OCI-LY1 (cell line): Measurements from ENCODE around the gene TDRD6.

ENCODE experiments used
- H2AFZ ChIP-seq: fragments of 200-600 bp; sonication (generic), shearing (Covaris generic); 2 replicates; pipeline ENCODE4 v1.6.0; 2014; ENCODE audit warnings: antibody characterized with exemption, mild to moderate bottlenecking, low read length
- H3F3A ChIP-seq: fragments of 200-600 bp; sonication (generic), shearing (Covaris generic); 2 replicates; pipeline ENCODE4 v1.6.0; 2014; ENCODE audit warnings: mild to moderate bottlenecking, antibody characterized with exemption, low read length, moderate library complexity; ENCODE audit not compliant: insufficient read depth
- H3K27ac ChIP-seq: fragments of 200-600 bp; sonication (generic); 2 replicates; pipeline ENCODE4 v1.5.1; 2014; ENCODE audit warnings: low read length, mixed run types, mild to moderate bottlenecking, low read depth; ENCODE audit not compliant: poor library complexity, severe bottlenecking
- H3K27me3 ChIP-seq: fragments of 200-600 bp; sonication (generic); 2 replicates; pipeline ENCODE4 v1.6.0; 2014; ENCODE audit warnings: antibody characterized with exemption, mild to moderate bottlenecking, low read length, moderate library complexity; ENCODE audit not compliant: insufficient read depth
- H3K36me3 ChIP-seq: fragments of 200-600 bp; sonication (generic); 2 replicates; pipeline ENCODE4 v1.6.1; 2014; ENCODE audit warnings: mild to moderate bottlenecking, antibody characterized with exemption, low read length, moderate library complexity, mixed read lengths; ENCODE audit not compliant: insufficient read depth
- H3K4me1 ChIP-seq: fragments of 200-600 bp; sonication (generic); 2 replicates; pipeline ENCODE4 v1.5.1; 2014; ENCODE audit warnings: mild to moderate bottlenecking, low read length, moderate library complexity; ENCODE audit not compliant: insufficient read depth, severe bottlenecking
- H3K4me2 ChIP-seq: fragments of 200-600 bp; sonication (generic), shearing (Covaris generic); 2 replicates; pipeline ENCODE4 v1.6.1; 2014; ENCODE audit warnings: low read length
- H3K4me3 ChIP-seq: fragments of 200-600 bp; sonication (generic); 2 replicates; pipeline ENCODE4 v1.5.1; 2014; ENCODE audit warnings: low read length, low read depth, mild to moderate bottlenecking, mixed read lengths; ENCODE audit not compliant: poor library complexity, severe bottlenecking
- H3K79me2 ChIP-seq: fragments of 200-600 bp; shearing (Covaris generic); 2 replicates; pipeline ENCODE4 v1.6.1; 2016; ENCODE audit warnings: mixed run types, low read length, mixed read lengths; ENCODE audit not compliant: insufficient read depth
- H3K9ac ChIP-seq: fragments of 200-600 bp; sonication (generic), shearing (Covaris generic); 2 replicates; pipeline ENCODE4 v1.6.1; 2014; ENCODE audit warnings: mild to moderate bottlenecking, low read length, mixed read lengths
- H3K9me2 ChIP-seq: fragments of 200-600 bp; sonication (generic), shearing (Covaris generic); 2 replicates; pipeline ENCODE4 v1.6.1; 2014; ENCODE audit warnings: low read depth, mild to moderate bottlenecking, low read length, mixed read lengths
- H3K9me3 ChIP-seq: fragments of 200-600 bp; shearing (Covaris generic); 2 replicates; pipeline ENCODE4 v1.6.1; 2014; ENCODE audit warnings: low read length, mixed read lengths
- H4K20me1 ChIP-seq: fragments of 200-600 bp; sonication (generic), shearing (Covaris generic); 2 replicates; pipeline ENCODE4 v1.6.0; 2016; ENCODE audit warnings: mild to moderate bottlenecking, low read length; ENCODE audit not compliant: insufficient read depth
- EZH2 ChIP-seq: fragments of 200-600 bp; sonication (generic), shearing (Covaris generic); IDR thresholded peaks from 2 replicates; pipeline ENCODE4 v1.8.0; 2017; ENCODE audit warnings: borderline replicate concordance, mixed run types, mild to moderate bottlenecking, antibody characterized with exemption, low read length, moderate library complexity, mixed read lengths
- TF ChIP-seq, protein P1 (sequence below): fragments of 200-600 bp; sonication (generic), shearing (Covaris generic); IDR thresholded peaks from 2 replicates; pipeline ENCODE4 v1.5.1; 2017; ENCODE audit warnings: mild to moderate bottlenecking, antibody characterized with exemption, low read length, moderate library complexity, mixed read lengths

The TDRD6 gene

DNA sequence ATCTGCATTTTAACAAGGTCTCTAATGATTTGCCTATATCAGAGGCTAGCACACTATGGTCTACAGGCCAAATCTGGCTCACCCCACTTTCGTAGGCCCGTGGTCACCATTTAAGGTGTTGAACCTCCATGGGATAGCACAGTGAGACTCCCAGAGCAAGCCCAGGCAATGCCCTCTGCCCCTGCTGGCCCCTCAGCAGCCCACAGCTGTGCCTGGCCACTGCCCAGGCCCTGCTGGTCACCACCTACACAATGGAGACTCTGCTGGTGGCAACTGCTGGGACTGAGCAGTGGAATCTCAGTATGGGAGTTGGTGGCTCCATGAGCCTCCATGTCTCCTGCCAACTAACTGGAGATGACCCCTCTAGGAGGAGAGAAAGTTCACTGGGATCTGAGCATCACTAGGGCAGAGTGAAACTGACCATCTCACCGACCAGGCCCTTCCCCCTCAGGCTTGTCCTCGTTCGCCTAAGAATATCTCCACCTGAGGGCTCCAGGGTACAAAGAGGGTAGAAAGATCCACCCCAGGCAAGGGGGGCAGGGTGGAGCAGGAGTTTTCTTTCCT, 61.3 kb downstream of the TDRD6 start:
- H3K27me3 ChIP-seq: no peaks in the 10 kb centered on the region
- no peak overlapping the region for H3K9ac ChIP-seq
- no peaks in the 10 kb centered on the region for H4K20me1 ChIP-seq
- H3K4me2 ChIP-seq: no peak overlapping the region
- TF ChIP-seq EZH2: no peak
- TF ChIP-seq, protein P1, sequence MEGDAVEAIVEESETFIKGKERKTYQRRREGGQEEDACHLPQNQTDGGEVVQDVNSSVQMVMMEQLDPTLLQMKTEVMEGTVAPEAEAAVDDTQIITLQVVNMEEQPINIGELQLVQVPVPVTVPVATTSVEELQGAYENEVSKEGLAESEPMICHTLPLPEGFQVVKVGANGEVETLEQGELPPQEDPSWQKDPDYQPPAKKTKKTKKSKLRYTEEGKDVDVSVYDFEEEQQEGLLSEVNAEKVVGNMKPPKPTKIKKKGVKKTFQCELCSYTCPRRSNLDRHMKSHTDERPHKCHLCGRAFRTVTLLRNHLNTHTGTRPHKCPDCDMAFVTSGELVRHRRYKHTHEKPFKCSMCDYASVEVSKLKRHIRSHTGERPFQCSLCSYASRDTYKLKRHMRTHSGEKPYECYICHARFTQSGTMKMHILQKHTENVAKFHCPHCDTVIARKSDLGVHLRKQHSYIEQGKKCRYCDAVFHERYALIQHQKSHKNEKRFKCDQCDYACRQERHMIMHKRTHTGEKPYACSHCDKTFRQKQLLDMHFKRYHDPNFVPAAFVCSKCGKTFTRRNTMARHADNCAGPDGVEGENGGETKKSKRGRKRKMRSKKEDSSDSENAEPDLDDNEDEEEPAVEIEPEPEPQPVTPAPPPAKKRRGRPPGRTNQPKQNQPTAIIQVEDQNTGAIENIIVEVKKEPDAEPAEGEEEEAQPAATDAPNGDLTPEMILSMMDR: no peak
- H3K4me3 ChIP-seq: no peak overlapping the region
- H3K36me3 ChIP-seq: no peaks in the 10 kb centered on the region
- no peaks in the 10 kb centered on the region for H3K9me2 ChIP-seq
- no peaks in the 10 kb centered on the region for H3K9me3 ChIP-seq
- no peak overlapping the region for H2AFZ ChIP-seq
- H3K27ac ChIP-seq: no peak overlapping the region
- no peaks in the 10 kb centered on the region for H3F3A ChIP-seq
- no peaks in the 10 kb centered on the region for H3K4me1 ChIP-seq
- no peaks in the 10 kb centered on the region for H3K79me2 ChIP-seq

DNA sequence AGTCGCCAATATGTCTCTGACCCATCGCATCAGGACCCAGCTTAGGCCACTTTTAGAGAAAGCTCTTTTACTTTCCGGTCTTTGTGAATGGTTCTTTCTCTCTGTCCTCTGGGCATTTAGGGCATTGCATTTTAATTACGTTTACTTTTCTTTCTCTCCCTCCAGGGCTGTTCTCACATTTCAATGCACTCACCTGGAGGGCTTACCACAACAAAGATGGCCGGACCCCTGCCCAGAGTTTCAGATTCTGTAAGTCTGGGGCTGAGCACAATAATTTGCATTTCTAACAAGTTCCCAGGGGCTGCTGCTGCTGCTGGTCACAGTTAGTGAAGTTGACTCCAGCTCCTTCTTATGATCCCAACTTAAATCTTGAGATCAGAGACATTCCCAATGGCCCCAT, 62.0 kb downstream of the TDRD6 start:
- Histone ChIP-seq H3K9ac (no peak overlapping the region), H3K27ac (no peak overlapping the region), H3K9me3 (no peaks in the 10 kb centered on the region), H3F3A (no peaks in the 10 kb centered on the region), H3K79me2 (no peaks in the 10 kb centered on the region), H3K36me3 (no peaks in the 10 kb centered on the region), H3K4me2 (no peak overlapping the region), H3K4me3 (no peak overlapping the region), H3K27me3 (no peaks in the 10 kb centered on the region), H4K20me1 (no peaks in the 10 kb centered on the region), H2AFZ (no peak overlapping the region), H3K4me1 (no peaks in the 10 kb centered on the region), H3K9me2 (no peaks in the 10 kb centered on the region)
- TF ChIP-seq, protein P1: no peak
- no peak for TF ChIP-seq EZH2

DNA sequence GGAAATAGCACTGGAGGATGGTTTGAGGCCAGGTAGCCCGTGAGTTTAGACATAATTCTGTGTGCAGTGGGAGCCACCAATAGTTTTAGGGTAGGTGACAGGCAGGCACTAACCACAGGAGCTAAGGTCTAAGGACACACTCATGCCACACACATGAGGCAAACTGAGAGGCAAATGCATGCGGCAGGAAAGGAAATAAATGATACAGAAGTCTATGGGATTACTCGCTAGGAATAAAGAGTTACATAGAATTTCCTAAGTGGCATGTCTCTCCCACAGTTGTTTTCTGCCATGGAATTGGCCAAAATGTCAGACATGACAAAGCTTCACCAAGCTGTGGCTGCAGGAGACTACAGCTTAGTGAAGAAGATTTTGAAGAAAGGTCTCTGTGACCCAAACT, 64.0 kb downstream of the TDRD6 start:
- H3K27ac ChIP-seq: no peak overlapping the region
- no peak overlapping the region for H3K4me2 ChIP-seq
- no peaks in the 10 kb centered on the region for H3K27me3 ChIP-seq
- no peaks in the 10 kb centered on the region for H3F3A ChIP-seq
- H3K79me2 ChIP-seq: no peaks in the 10 kb centered on the region
- no peak overlapping the region for H3K9ac ChIP-seq
- no peak overlapping the region for H2AFZ ChIP-seq
- H3K9me2 ChIP-seq: no peaks in the 10 kb centered on the region
- TF ChIP-seq, protein P1: no peak
- TF ChIP-seq EZH2: no peak
- no peak overlapping the region for H3K4me3 ChIP-seq
- H3K36me3 ChIP-seq: no peaks in the 10 kb centered on the region
- H4K20me1 ChIP-seq: no peaks in the 10 kb centered on the region
- no peaks in the 10 kb centered on the region for H3K4me1 ChIP-seq
- no peaks in the 10 kb centered on the region for H3K9me3 ChIP-seq
